CD4-positive, CD25-positive, alpha-beta regulatory T cell (primary cell): ENCODE results near the gene CSNK2A2. TPM values are rescaled to one million over a fixed set of nuclear protein-coding genes. Genes with fewer than 3 reads are reported as not detected.

Source experiments
- ATAC-seq, 2 donors: fragments of 150-1000 bp; cut with Tn5 transposase; one replicate each; pipeline ENCODE4 v1.10.0; 2021; ENCODE audit warnings: low read depth in 2 of 2, moderate number of reproducible peaks in 2 of 2, moderate library complexity in 1 of 2
- DNase-seq, 3 donors: peaks; one replicate each; pipeline versions ENCODE4 v3.0.0 to v3.0.0-alpha.2; 2012 to 2022; ENCODE audit warnings: mixed read lengths in 1 of 3
- H3K27ac ChIP-seq: one replicate; pipeline ENCODE4 v1.7.0; 2013; ENCODE audit warnings: mild to moderate bottlenecking, low read length; ENCODE audit not compliant: insufficient read depth, poor library complexity, severe bottlenecking
- H3K27me3 ChIP-seq: one replicate; pipeline ENCODE4 v1.7.0; 2013; ENCODE audit warnings: low read length; ENCODE audit not compliant: control insufficient read depth, insufficient read depth
- H3K36me3 ChIP-seq: one replicate; pipeline ENCODE4 v1.7.0; 2013; ENCODE audit warnings: mild to moderate bottlenecking, low read length, moderate library complexity; ENCODE audit not compliant: control insufficient read depth, insufficient read depth
- H3K4me1 ChIP-seq: 2 replicates; pipeline ENCODE4 v1.7.0; 2013; ENCODE audit warnings: mild to moderate bottlenecking, low read length; ENCODE audit not compliant: insufficient read depth, control insufficient read depth, poor library complexity, severe bottlenecking
- H3K4me3 ChIP-seq: one replicate; pipeline ENCODE4 v1.7.0; 2013; ENCODE audit warnings: low read depth, mild to moderate bottlenecking, low read length, moderate library complexity
- H3K9me3 ChIP-seq, 2 experiments: 1 replicate in 1 of 2; 2 replicates in 1 of 2; pipeline ENCODE4 v1.7.0; 2013; ENCODE audit warnings: low read length in 2 of 2, mild to moderate bottlenecking in 1 of 2, moderate library complexity in 1 of 2; ENCODE audit not compliant: control insufficient read depth in 2 of 2
- H3K27ac Mint-ChIP-seq, 3 donors: one replicate each; pipeline ENCODE4 v1.8.0; 2020 to 2022; ENCODE audit warnings: mild to moderate bottlenecking in 3 of 3, mixed read lengths in 3 of 3, moderate library complexity in 2 of 3
- H3K27me3 Mint-ChIP-seq: one replicate; pipeline ENCODE4 v1.8.0; 2022; ENCODE audit warnings: mild to moderate bottlenecking, mixed read lengths
- H3K36me3 Mint-ChIP-seq: one replicate; pipeline ENCODE4 v1.8.0; 2020; ENCODE audit warnings: mixed read lengths
- H3K4me1 Mint-ChIP-seq, 4 donors: one replicate each; pipeline ENCODE4 v1.8.0; 2020 to 2022; ENCODE audit warnings: mixed read lengths in 4 of 4, mild to moderate bottlenecking in 1 of 4
- H3K4me3 Mint-ChIP-seq, 4 donors: one replicate each; pipeline ENCODE4 v1.8.0; 2020 to 2022; ENCODE audit warnings: mild to moderate bottlenecking in 4 of 4, mixed read lengths in 4 of 4, moderate library complexity in 3 of 4
- H3K9me3 Mint-ChIP-seq, 7 donors: one replicate each; pipeline ENCODE4 v1.8.0; 2020 to 2022; ENCODE audit warnings: mixed read lengths in 7 of 7, mild to moderate bottlenecking in 3 of 7, moderate library complexity in 2 of 7
- polyA plus RNA-seq, 4 donors: library from polyadenylated mRNA; unstranded; fragments of 300-500 nt; fragmentation: Illumina TruSeq; gene quantifications; one replicate each; pipeline ENCODE4 v1.2.3, GENCODE V29; 2021
- total RNA-seq: library from RNA; stranded (reverse); gene quantifications from one replicate; pipeline ENCODE4 v1.2.3, GENCODE V29; 2022

CSNK2A2 gene
- total and polyA plus RNA-seq, 5 donors from 2014 or later, result 7.9 to 57.3 (median 10.2) TPM

- no peaks in the 10 kb centered on the region for H3K4me1 ChIP-seq
- H3K36me3 ChIP-seq, result no peaks in the 10 kb centered on the region
- peaks cover 6% of the 10 kb centered on the region for H3K27me3 ChIP-seq
- no peak overlapping the region for H3K27ac ChIP-seq
- peaks cover 0 to 2% (median 0%) of the 10 kb centered on the region in 7 donors for H3K9me3 Mint-ChIP-seq
- H3K27me3 Mint-ChIP-seq, result peaks cover 42% of the 10 kb centered on the region
- H3K4me1 Mint-ChIP-seq, result no peaks in the 10 kb centered on the region
- no peak overlapping the region for H3K27ac Mint-ChIP-seq
- DNase-seq (no peak), ATAC-seq (no peak)
- H3K9me3 ChIP-seq, result peaks cover 0 to under 1% of the 10 kb centered on the region in 2 experiments
- no peak overlapping the region for H3K4me3 ChIP-seq
- no peaks in the 10 kb centered on the region for H3K36me3 Mint-ChIP-seq
- H3K4me3 Mint-ChIP-seq, result no peak overlapping the region
Measured at GRCh38 chr16:58211846-58212245, 13.9 kb upstream of the CSNK2A2 start.

- no peak overlapping the region for H3K27ac ChIP-seq
- H3K9me3 ChIP-seq, result no peaks in the 10 kb centered on the region
- peaks cover 6% of the 10 kb centered on the region for H3K27me3 ChIP-seq
- Mint-ChIP-seq H3K36me3 (no peaks in the 10 kb centered on the region), H3K27me3 (peaks cover 43% of the 10 kb centered on the region), H3K27ac (no peak overlapping the region), H3K4me3 (no peak overlapping the region), H3K4me1 (no peaks in the 10 kb centered on the region), H3K9me3 (peaks cover 0 to 1% (median 0%) of the 10 kb centered on the region in 7 donors)
- ATAC-seq, result no peak
- H3K36me3 ChIP-seq, result no peaks in the 10 kb centered on the region
- H3K4me1 ChIP-seq, result no peaks in the 10 kb centered on the region
- no peak for DNase-seq
- no peak overlapping the region for H3K4me3 ChIP-seq
Measured at GRCh38 chr16:58211245-58211644, 13.3 kb upstream of the CSNK2A2 start.

GRCh38 chr16:58205276-58206036, 7.5 kb upstream of the CSNK2A2 start:
- no peak overlapping the region for H3K4me3 Mint-ChIP-seq
- H3K4me1 Mint-ChIP-seq, result no peaks in the 10 kb centered on the region
- no peak overlapping the region for H3K27ac Mint-ChIP-seq
- H3K9me3 Mint-ChIP-seq, result no peaks in the 10 kb centered on the region
- H3K9me3 ChIP-seq, result no peaks in the 10 kb centered on the region
- H3K27me3 ChIP-seq, result peaks cover under 1% of the 10 kb centered on the region
- H3K27ac ChIP-seq, result no peak overlapping the region
- no peak overlapping the region for H3K4me3 ChIP-seq
- DNase-seq (no peak), ATAC-seq (no peak)
- peaks cover 32% of the 10 kb centered on the region for H3K27me3 Mint-ChIP-seq
- H3K36me3 ChIP-seq, result no peaks in the 10 kb centered on the region
- H3K36me3 Mint-ChIP-seq, result no peaks in the 10 kb centered on the region
- H3K4me1 ChIP-seq, result no peaks in the 10 kb centered on the region

- peaks cover 16% of the 10 kb centered on the region for H3K27me3 Mint-ChIP-seq
- DNase-seq (no peak), ATAC-seq (no peak)
- no peaks in the 10 kb centered on the region for H3K36me3 ChIP-seq
- H3K4me3 ChIP-seq, result no peak overlapping the region
- peaks cover 8 to 21% (median 13%) of the 10 kb centered on the region in 4 donors for H3K4me1 Mint-ChIP-seq
- no peaks in the 10 kb centered on the region for H3K9me3 Mint-ChIP-seq
- no peak overlapping the region for H3K27ac Mint-ChIP-seq
- no peaks in the 10 kb centered on the region for H3K9me3 ChIP-seq
- H3K4me3 Mint-ChIP-seq, result peak overlapping the region in 1 of 4 donors; percentile 48
- H3K27me3 ChIP-seq, result no peaks in the 10 kb centered on the region
- H3K36me3 Mint-ChIP-seq, result peaks cover under 1% of the 10 kb centered on the region
- no peak overlapping the region for H3K27ac ChIP-seq
- peaks cover 15% of the 10 kb centered on the region for H3K4me1 ChIP-seq
Measured at GRCh38 chr16:58201163-58201562, 3.3 kb upstream of the CSNK2A2 start.

- no peaks in the 10 kb centered on the region for H3K9me3 Mint-ChIP-seq
- no peak overlapping the region for H3K27ac ChIP-seq
- H3K36me3 Mint-ChIP-seq, result peaks cover 10% of the 10 kb centered on the region
- no peaks in the 10 kb centered on the region for H3K27me3 ChIP-seq
- H3K4me1 ChIP-seq, result peaks cover 20% of the 10 kb centered on the region
- no peak overlapping the region for H3K4me3 ChIP-seq
- no peak overlapping the region for H3K27ac Mint-ChIP-seq
- H3K4me3 Mint-ChIP-seq, result peak overlapping the region; percentile 22 to 96 (median 92)
- H3K36me3 ChIP-seq, result peaks cover 6% of the 10 kb centered on the region
- H3K27me3 Mint-ChIP-seq, result peaks cover 16% of the 10 kb centered on the region
- H3K4me1 Mint-ChIP-seq, result peaks cover 16 to 29% (median 20%) of the 10 kb centered on the region in 4 donors
- H3K9me3 ChIP-seq, result no peaks in the 10 kb centered on the region
- ATAC-seq (no peak), DNase-seq (no peak)
Measured at GRCh38 chr16:58200004-58200797, 2.3 kb upstream of the CSNK2A2 start.

- Histone ChIP-seq H3K27ac (no peak overlapping the region), H3K4me1 (peaks cover 24% of the 10 kb centered on the region), H3K4me3 (no peak overlapping the region), H3K27me3 (no peaks in the 10 kb centered on the region), H3K9me3 (no peaks in the 10 kb centered on the region), H3K36me3 (peaks cover 19% of the 10 kb centered on the region)
- H3K27me3 Mint-ChIP-seq, result peaks cover 16% of the 10 kb centered on the region
- DNase-seq, result no peak
- H3K9me3 Mint-ChIP-seq, result no peaks in the 10 kb centered on the region
- H3K36me3 Mint-ChIP-seq, result peaks cover 10% of the 10 kb centered on the region
- H3K4me1 Mint-ChIP-seq, result peaks cover 25 to 39% (median 28%) of the 10 kb centered on the region in 4 donors
- H3K4me3 Mint-ChIP-seq, result peak overlapping the region; percentile 82 to 96 (median 92)
- peak overlapping the region in 1 of 3 donors; percentile 85 for H3K27ac Mint-ChIP-seq
- no peak for ATAC-seq
Measured at GRCh38 chr16:58198803-58199411, 1.0 kb upstream of the CSNK2A2 start.

- H3K27ac ChIP-seq, result no peak overlapping the region
- peak in 1 of 2 donors; percentile 36 for ATAC-seq
- Mint-ChIP-seq H3K4me3 (peak overlapping the region; percentile 89 to 96 (median 90)), H3K4me1 (peaks cover 35 to 54% (median 37%) of the 10 kb centered on the region in 4 donors), H3K27ac (peak overlapping the region; percentile 87 to 93 (median 91)), H3K9me3 (no peaks in the 10 kb centered on the region), H3K36me3 (peaks cover 23% of the 10 kb centered on the region), H3K27me3 (peaks cover 15% of the 10 kb centered on the region)
- no peaks in the 10 kb centered on the region for H3K27me3 ChIP-seq
- H3K4me3 ChIP-seq, result peak overlapping the region; percentile 71
- no peak for DNase-seq
- peaks cover 24% of the 10 kb centered on the region for H3K4me1 ChIP-seq
- H3K9me3 ChIP-seq, result no peaks in the 10 kb centered on the region
- H3K36me3 ChIP-seq, result peaks cover 29% of the 10 kb centered on the region
Measured at GRCh38 chr16:58197314-58198012, 443 bp downstream of the CSNK2A2 start.
